Endodermal cell (in vitro differentiated cells): ENCODE measurements around the gene GRIK5. TPM values are rescaled to one million over a fixed set of nuclear protein-coding genes. Genes with fewer than 3 reads are reported as not detected.

ENCODE experiments used
- DNase-seq: peaks from one replicate; pipeline ENCODE4 v3.0.0-alpha.2; 2017
- H3K27ac ChIP-seq: 2 replicates; pipeline ENCODE4 v1.5.1; 2013; ENCODE audit warnings: mild to moderate bottlenecking, low read depth, low read length, moderate library complexity
- H3K27me3 ChIP-seq: 2 replicates; pipeline ENCODE4 v1.6.1; 2013; ENCODE audit warnings: mild to moderate bottlenecking, low read length, moderate library complexity; ENCODE audit not compliant: insufficient read depth, control insufficient read depth, poor library complexity, severe bottlenecking
- H3K36me3 ChIP-seq: 2 replicates; pipeline ENCODE4 v1.7.0; 2013; ENCODE audit warnings: mild to moderate bottlenecking, low read length, moderate library complexity; ENCODE audit not compliant: control insufficient read depth, insufficient read depth
- H3K4me1 ChIP-seq: one replicate; pipeline ENCODE4 v1.7.0; 2013; ENCODE audit warnings: low read length; ENCODE audit not compliant: control insufficient read depth, insufficient read depth
- H3K4me3 ChIP-seq: 2 replicates; pipeline ENCODE4 v1.5.1; 2013; ENCODE audit warnings: mild to moderate bottlenecking, low read length, moderate library complexity
- H3K9ac ChIP-seq: 2 replicates; pipeline ENCODE4 v1.6.1; 2013; ENCODE audit warnings: mild to moderate bottlenecking, low read length, moderate library complexity; ENCODE audit not compliant: poor library complexity, severe bottlenecking; ENCODE audit errors: extremely low read depth
- H3K9me3 ChIP-seq: 2 replicates; pipeline ENCODE4 v1.6.1; 2013; ENCODE audit warnings: mild to moderate bottlenecking, low read length, moderate library complexity; ENCODE audit not compliant: control insufficient read depth
- H3K27ac Mint-ChIP-seq: 2 replicates; pipeline ENCODE4 v1.8.0; 2020; ENCODE audit warnings: mixed read lengths
- H3K27me3 Mint-ChIP-seq: 2 replicates; pipeline ENCODE4 v1.8.0; 2021; ENCODE audit warnings: mild to moderate bottlenecking, mixed read lengths; ENCODE audit not compliant: insufficient read depth
- H3K36me3 Mint-ChIP-seq: 2 replicates; pipeline ENCODE4 v1.8.0; 2020; ENCODE audit warnings: low read depth, mixed read lengths
- H3K4me1 Mint-ChIP-seq: 2 replicates; pipeline ENCODE4 v1.8.0; 2020; ENCODE audit warnings: mixed read lengths
- H3K4me3 Mint-ChIP-seq: 2 replicates; pipeline ENCODE4 v1.8.0; 2020; ENCODE audit warnings: mild to moderate bottlenecking, moderate library complexity, mixed read lengths
- H3K9me3 Mint-ChIP-seq: 2 replicates; pipeline ENCODE4 v1.8.0; 2020; ENCODE audit warnings: mild to moderate bottlenecking, mixed read lengths
- CTCF ChIP-seq: fragments of 200-600 bp; sonication (generic); conservative IDR thresholded peaks from 2 replicates; pipeline ENCODE4 v1.5.0; 2021; ENCODE audit warnings: antibody characterized with exemption, mild to moderate bottlenecking
- WGBS, 2 experiments: methylation state at CpG; one replicate each; pipeline versions ENCODE4 v1.1.5 to v1.1.7; 2013; ENCODE audit warnings: missing lambda C conversion rate in 2 of 2, mixed read lengths in 1 of 2; ENCODE audit not compliant: insufficient coverage in 1 of 2, insufficient read length in 1 of 2; 5-methylcytosine and 5-hydroxymethylcytosine counted together
- total RNA-seq, 2 donors: library from RNA; stranded (reverse); fragmentation: NEBNext Ultra II Directional in 1 of 2; extraction: Animal tissue kit (Norgen Biotek cat#: 25700) in 1 of 2; gene quantifications; 2 replicates in 1 of 2; 3 replicates in 1 of 2; pipeline ENCODE4 v1.2.1, GENCODE V29; 2021

GRIK5 gene
- total RNA-seq, 2 donors from 2014 or later: 21.6 to 38.7 TPM

DNA sequence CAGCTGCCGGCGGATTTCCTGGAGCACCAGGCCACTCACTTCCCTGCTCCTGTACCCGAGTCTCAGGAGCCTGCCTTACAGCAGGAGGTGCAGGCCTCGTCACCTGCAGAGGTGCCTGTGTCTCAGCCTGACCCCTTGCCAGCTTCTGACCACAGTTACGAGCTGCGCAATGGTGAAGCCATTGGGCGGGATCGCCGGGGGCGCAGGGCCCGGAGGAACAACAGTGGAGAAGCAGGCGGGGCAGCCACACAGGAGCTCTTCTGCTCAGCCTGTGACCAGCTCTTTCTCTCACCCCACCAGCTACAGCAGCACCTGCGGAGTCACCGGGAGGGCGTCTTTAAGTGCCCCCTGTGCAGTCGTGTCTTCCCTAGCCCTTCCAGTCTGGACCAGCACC is 9.3 kb upstream of the GRIK5 start:
- no peak for TF ChIP-seq CTCF
- Histone ChIP-seq H3K9ac (no peak overlapping the region), H3K9me3 (no peaks in the 10 kb centered on the region), H3K4me3 (no peak overlapping the region), H3K36me3 (peaks cover 39% of the 10 kb centered on the region), H3K27me3 (no peaks in the 10 kb centered on the region), H3K4me1 (no peaks in the 10 kb centered on the region), H3K27ac (no peak overlapping the region)
- Mint-ChIP-seq H3K4me1 (peaks cover 24% of the 10 kb centered on the region), H3K4me3 (no peak overlapping the region), H3K27me3 (no peaks in the 10 kb centered on the region), H3K27ac (peak overlapping the region; percentile 68), H3K36me3 (peaks cover 49% of the 10 kb centered on the region), H3K9me3 (no peaks in the 10 kb centered on the region)
- WGBS, 2 experiments: 93 to 95% methylated on average over 10 to 16 of the region's 16 CpGs
- no peak for DNase-seq

DNA sequence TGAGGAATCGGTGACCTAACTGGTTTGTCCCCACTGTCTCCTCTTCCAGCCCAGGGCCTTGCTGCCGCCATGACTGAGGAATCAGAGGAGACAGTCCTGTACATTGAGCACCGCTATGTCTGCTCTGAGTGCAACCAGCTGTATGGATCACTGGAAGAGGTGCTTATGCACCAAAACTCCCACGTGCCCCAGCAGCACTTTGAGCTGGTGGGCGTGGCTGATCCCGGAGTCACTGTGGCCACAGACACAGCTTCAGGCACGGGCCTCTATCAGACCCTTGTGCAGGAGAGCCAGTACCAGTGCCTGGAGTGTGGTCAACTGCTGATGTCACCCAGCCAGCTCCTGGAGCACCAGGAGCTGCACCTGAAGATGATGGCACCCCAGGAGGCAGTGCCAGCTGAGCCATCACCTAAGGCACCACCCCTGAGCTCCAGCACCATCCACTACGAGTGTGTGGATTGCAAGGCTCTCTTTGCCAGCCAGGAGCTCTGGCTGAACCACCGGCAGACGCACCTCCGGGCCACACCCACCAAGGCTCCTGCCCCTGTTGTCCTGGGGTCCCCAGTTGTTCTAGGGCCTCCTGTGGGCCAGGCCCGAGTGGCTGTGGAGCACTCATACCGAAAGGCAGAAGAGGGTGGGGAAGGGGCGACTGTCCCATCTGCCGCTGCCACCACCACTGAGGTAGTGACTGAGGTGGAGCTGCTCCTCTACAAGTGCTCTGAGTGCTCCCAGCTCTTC is 8.7 kb upstream of the GRIK5 start:
- no peaks in the 10 kb centered on the region for H3K4me1 ChIP-seq
- H3K4me3 ChIP-seq: no peak overlapping the region
- Mint-ChIP-seq H3K4me1 (peaks cover 24% of the 10 kb centered on the region), H3K27ac (no peak overlapping the region), H3K27me3 (no peaks in the 10 kb centered on the region), H3K9me3 (no peaks in the 10 kb centered on the region), H3K4me3 (peak overlapping the region; percentile 96), H3K36me3 (peaks cover 46% of the 10 kb centered on the region)
- no peaks in the 10 kb centered on the region for H3K9me3 ChIP-seq
- peaks cover 39% of the 10 kb centered on the region for H3K36me3 ChIP-seq
- H3K27ac ChIP-seq: no peak overlapping the region
- H3K27me3 ChIP-seq: no peaks in the 10 kb centered on the region
- no peak for DNase-seq
- WGBS, 2 experiments: 90 to 92% methylated on average over 11 to 15 of the region's 15 CpGs
- H3K9ac ChIP-seq: no peak overlapping the region
- TF ChIP-seq CTCF: no peak

- DNase-seq: no peak
- Mint-ChIP-seq H3K4me3 (peak overlapping the region; percentile 96), H3K4me1 (peaks cover 24% of the 10 kb centered on the region), H3K27ac (peak overlapping the region; percentile 89), H3K36me3 (peaks cover 42% of the 10 kb centered on the region), H3K9me3 (no peaks in the 10 kb centered on the region), H3K27me3 (no peaks in the 10 kb centered on the region)
- no peak overlapping the region for H3K27ac ChIP-seq
- peak overlapping the region; percentile 100 for H3K4me3 ChIP-seq
- peaks cover 39% of the 10 kb centered on the region for H3K36me3 ChIP-seq
- no peaks in the 10 kb centered on the region for H3K4me1 ChIP-seq
- no peak for TF ChIP-seq CTCF
- WGBS, 2 experiments: 95% methylated on average over 1 of the region's 1 CpG; no CpG with 5 or more reads in 1 of the 2 experiments
- H3K27me3 ChIP-seq: no peaks in the 10 kb centered on the region
- no peaks in the 10 kb centered on the region for H3K9me3 ChIP-seq
- no peak overlapping the region for H3K9ac ChIP-seq
Measured at GRCh38 chr19:42078058-42078457, 8.1 kb upstream of the GRIK5 start.
